ENCODE results near the gene MCAT. TPM values are rescaled to one million over a fixed set of nuclear protein-coding genes. Genes with fewer than 3 reads are reported as not detected.
"Not testable (repeated sequence)": the region's sequence is repeated elsewhere in the genome, so short reads cannot be mapped to it uniquely, and the experiment has no call there.

MCAT gene
- total RNA-seq, 2 donors from 2014 or later: 17.1 to 19.9 TPM

- Histone ChIP-seq H3K9me3 (ENCODE audit: control insufficient read depth, low read length) (no peaks in the 10 kb centered on the region), H3K36me3 (ENCODE audit: control insufficient read depth, insufficient read depth, low read length) (no peaks in the 10 kb centered on the region), H3K4me3 (ENCODE audit: low read length) (no peak overlapping the region), H3K9ac (ENCODE audit: extremely low read depth, low read length, poor library complexity, severe bottlenecking) (no peak overlapping the region), H3K4me1 (ENCODE audit: control insufficient read depth, insufficient read depth, low read length) (peaks cover 4% of the 10 kb centered on the region), H3K27me3 (ENCODE audit: control insufficient read depth, insufficient read depth, low read length, poor library complexity, severe bottlenecking) (no peaks in the 10 kb centered on the region), H3K27ac (ENCODE audit: low read depth, low read length) (no peak overlapping the region)
- no peak for DNase-seq
- Mint-ChIP-seq H3K9me3 (no peaks in the 10 kb centered on the region), H3K27me3 (ENCODE audit: insufficient read depth) (peaks cover 16% of the 10 kb centered on the region), H3K4me1 (peaks cover 5% of the 10 kb centered on the region), H3K4me3 (no peak overlapping the region), H3K36me3 (ENCODE audit: low read depth) (no peaks in the 10 kb centered on the region), H3K27ac (no peak overlapping the region)
- 68 to 76% methylated on average over 4 to 6 of the region's 6 CpGs for WGBS, 2 experiments (ENCODE audit: insufficient coverage in 1 of 2, insufficient read length in 1 of 2)
- TF ChIP-seq CTCF (conservative IDR thresholded peaks at IDR 0.05): no peak
These were observed 5.4 kb upstream of the MCAT start for GRCh38 chr22:43148581-43148980.

- Histone ChIP-seq H3K4me3 (ENCODE audit: low read length) (no peak overlapping the region), H3K4me1 (ENCODE audit: control insufficient read depth, insufficient read depth, low read length) (peaks cover 4% of the 10 kb centered on the region), H3K9ac (ENCODE audit: extremely low read depth, low read length, poor library complexity, severe bottlenecking) (no peak overlapping the region), H3K27ac (ENCODE audit: low read depth, low read length) (no peak overlapping the region), H3K36me3 (ENCODE audit: control insufficient read depth, insufficient read depth, low read length) (no peaks in the 10 kb centered on the region), H3K9me3 (ENCODE audit: control insufficient read depth, low read length) (no peaks in the 10 kb centered on the region), H3K27me3 (ENCODE audit: control insufficient read depth, insufficient read depth, low read length, poor library complexity, severe bottlenecking) (no peaks in the 10 kb centered on the region)
- WGBS, 2 experiments (ENCODE audit: insufficient coverage in 1 of 2, insufficient read length in 1 of 2): 91% methylated on average over 6 to 8 of the region's 8 CpGs
- DNase-seq: no peak
- no peak for TF ChIP-seq CTCF (conservative IDR thresholded peaks at IDR 0.05)
- no peak overlapping the region for H3K27ac Mint-ChIP-seq
- no peaks in the 10 kb centered on the region for H3K36me3 Mint-ChIP-seq (ENCODE audit: low read depth)
- no peak overlapping the region for H3K4me3 Mint-ChIP-seq
- H3K27me3 Mint-ChIP-seq (ENCODE audit: insufficient read depth): peaks cover 13% of the 10 kb centered on the region
- no peaks in the 10 kb centered on the region for H3K9me3 Mint-ChIP-seq
- peaks cover 6% of the 10 kb centered on the region for H3K4me1 Mint-ChIP-seq
These were observed 4.6 kb upstream of the MCAT start for GRCh38 chr22:43147821-43148220.

DNA sequence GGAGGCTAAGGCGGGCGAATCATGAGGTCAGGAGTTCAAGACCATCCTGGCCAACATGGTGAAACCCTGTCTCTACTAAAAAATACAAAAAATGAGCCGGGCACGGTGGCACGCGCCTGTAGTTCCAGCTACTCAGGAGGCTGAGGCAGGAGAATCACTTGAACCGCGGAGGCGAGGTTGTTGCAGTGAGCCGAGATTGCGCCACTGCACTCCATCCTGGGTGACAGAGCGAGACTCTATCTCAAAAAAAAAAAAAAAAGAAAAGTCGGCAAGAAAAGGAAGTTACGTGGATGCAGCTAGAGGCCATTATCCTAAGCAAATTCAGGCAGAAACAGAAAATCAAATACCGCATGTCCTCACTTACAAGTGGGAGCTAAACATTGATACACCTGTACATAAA is 3.1 kb upstream of the MCAT start:
- not testable (repeated sequence) for H3K27me3 ChIP-seq (ENCODE audit: control insufficient read depth, insufficient read depth, low read length, poor library complexity, severe bottlenecking); H3K4me1 Mint-ChIP-seq; H3K4me3 Mint-ChIP-seq; H3K4me1 ChIP-seq (ENCODE audit: control insufficient read depth, insufficient read depth, low read length); H3K27me3 Mint-ChIP-seq (ENCODE audit: insufficient read depth); H3K36me3 ChIP-seq (ENCODE audit: control insufficient read depth, insufficient read depth, low read length); H3K27ac Mint-ChIP-seq; H3K4me3 ChIP-seq (ENCODE audit: low read length); H3K36me3 Mint-ChIP-seq (ENCODE audit: low read depth); H3K9me3 Mint-ChIP-seq; H3K9me3 ChIP-seq (ENCODE audit: control insufficient read depth, low read length); H3K27ac ChIP-seq (ENCODE audit: low read depth, low read length); DNase-seq; H3K9ac ChIP-seq (ENCODE audit: extremely low read depth, low read length, poor library complexity, severe bottlenecking)
- 94 to 97% methylated on average over 14 to 15 of the region's 15 CpGs for WGBS, 2 experiments (ENCODE audit: insufficient coverage in 1 of 2, insufficient read length in 1 of 2)

GRCh38 chr22:43145371-43145770 is 2.2 kb upstream of the MCAT start:
- peak overlapping the region; percentile 15 for H3K9ac ChIP-seq (ENCODE audit: extremely low read depth, low read length, poor library complexity, severe bottlenecking)
- H3K4me1 Mint-ChIP-seq; H3K4me1 ChIP-seq (ENCODE audit: control insufficient read depth, insufficient read depth, low read length); H3K9me3 ChIP-seq (ENCODE audit: control insufficient read depth, low read length); H3K27me3 Mint-ChIP-seq (ENCODE audit: insufficient read depth); H3K4me3 Mint-ChIP-seq; H3K4me3 ChIP-seq (ENCODE audit: low read length); H3K9me3 Mint-ChIP-seq; H3K36me3 ChIP-seq (ENCODE audit: control insufficient read depth, insufficient read depth, low read length); DNase-seq; H3K27ac ChIP-seq (ENCODE audit: low read depth, low read length); H3K27me3 ChIP-seq (ENCODE audit: control insufficient read depth, insufficient read depth, low read length, poor library complexity, severe bottlenecking); H3K27ac Mint-ChIP-seq; H3K36me3 Mint-ChIP-seq (ENCODE audit: low read depth): not testable (repeated sequence)
- 79 to 92% methylated on average over 8 of the region's 8 CpGs for WGBS, 2 experiments (ENCODE audit: insufficient coverage in 1 of 2, insufficient read length in 1 of 2)
